Mesenchymal stem cell (in vitro differentiated cells and primary cell): Measurements from ENCODE around the gene RAET1E.
"Not testable (repeated sequence)": the region's sequence is repeated elsewhere in the genome, so short reads cannot be mapped to it uniquely, and the experiment has no call there.

Experiments
- DNase-seq: peaks from one replicate; pipeline ENCODE4 v3.0.0-alpha.2; 2013
- H2AFZ ChIP-seq: one replicate; pipeline ENCODE4 v1.6.1; 2013; ENCODE audit warnings: low read depth, mild to moderate bottlenecking, control low read depth, inconsistent platforms, low read length, moderate library complexity
- H2AK5ac ChIP-seq: 2 replicates; pipeline ENCODE4 v1.6.1; 2013; ENCODE audit warnings: low read length, moderate library complexity, mild to moderate bottlenecking, inconsistent platforms; ENCODE audit not compliant: severe bottlenecking
- H2BK120ac ChIP-seq: one replicate; pipeline ENCODE4 v1.6.1; 2013; ENCODE audit warnings: low read depth, mild to moderate bottlenecking, inconsistent platforms, low read length, moderate library complexity
- H2BK12ac ChIP-seq, 2 experiments: one replicate each; pipeline ENCODE4 v1.6.1; 2013; ENCODE audit warnings: inconsistent platforms in 2 of 2, low read length in 2 of 2, mild to moderate bottlenecking in 2 of 2, moderate library complexity in 2 of 2, control low read depth in 1 of 2
- H2BK15ac ChIP-seq: one replicate; pipeline ENCODE4 v1.6.1; 2013; ENCODE audit warnings: mild to moderate bottlenecking, low read depth, inconsistent platforms; ENCODE audit not compliant: poor library complexity, severe bottlenecking
- H2BK5ac ChIP-seq: 2 replicates; pipeline ENCODE4 v1.6.1; 2013; ENCODE audit warnings: low read depth, mild to moderate bottlenecking, low read length, control low read depth, inconsistent platforms; ENCODE audit not compliant: poor library complexity, severe bottlenecking
- H3K14ac ChIP-seq, 2 experiments: one replicate each; pipeline ENCODE4 v1.6.1; 2013; ENCODE audit warnings: inconsistent platforms in 2 of 2, low read length in 2 of 2, control low read depth in 1 of 2, mild to moderate bottlenecking in 1 of 2, moderate library complexity in 1 of 2
- H3K18ac ChIP-seq, 2 experiments: one replicate each; pipeline ENCODE4 v1.6.1; 2013; ENCODE audit warnings: inconsistent platforms in 2 of 2, low read length in 2 of 2, control low read depth in 1 of 2, low read depth in 1 of 2, mild to moderate bottlenecking in 1 of 2
- H3K23ac ChIP-seq, 2 experiments: one replicate each; pipeline ENCODE4 v1.6.1; 2013; ENCODE audit warnings: inconsistent platforms in 2 of 2, low read length in 2 of 2, mild to moderate bottlenecking in 2 of 2, moderate library complexity in 2 of 2, control low read depth in 1 of 2
- H3K27ac ChIP-seq: 2 replicates; pipeline ENCODE4 v1.5.1; 2013; ENCODE audit warnings: mild to moderate bottlenecking, moderate library complexity, low read length, control low read depth, inconsistent platforms; ENCODE audit not compliant: poor library complexity, severe bottlenecking
- H3K27me3 ChIP-seq, 2 experiments: 2 replicates each; pipeline versions ENCODE4 v1.6.1 to v1.7.0; 2013; ENCODE audit warnings: low read length in 2 of 2, mild to moderate bottlenecking in 2 of 2, moderate library complexity in 2 of 2, control low read depth in 1 of 2, inconsistent platforms in 1 of 2; ENCODE audit not compliant: control insufficient read depth in 1 of 2, insufficient read depth in 1 of 2
- H3K36me3 ChIP-seq, 2 experiments: 2 replicates each; pipeline versions ENCODE4 v1.6.1 to v1.7.0; 2013; ENCODE audit warnings: low read length in 2 of 2, control low read depth in 1 of 2, inconsistent platforms in 1 of 2, low read depth in 1 of 2, mild to moderate bottlenecking in 1 of 2; ENCODE audit not compliant: insufficient read depth in 2 of 2, control insufficient read depth in 1 of 2
- H3K4ac ChIP-seq, 2 experiments: one replicate each; pipeline ENCODE4 v1.6.1; 2013; ENCODE audit warnings: inconsistent platforms in 2 of 2, low read length in 2 of 2, mild to moderate bottlenecking in 2 of 2, moderate library complexity in 2 of 2, control low read depth in 1 of 2, low read depth in 1 of 2
- H3K4me1 ChIP-seq: 2 replicates; pipeline ENCODE4 v1.6.1; 2013; ENCODE audit warnings: low read depth, low read length, control low read depth; ENCODE audit not compliant: control insufficient read depth, insufficient read depth
- H3K4me2 ChIP-seq: 2 replicates; pipeline ENCODE4 v1.6.1; 2013; ENCODE audit warnings: low read length, mild to moderate bottlenecking, inconsistent platforms; ENCODE audit not compliant: poor library complexity, severe bottlenecking
- H3K4me3 ChIP-seq, 2 experiments: 2 replicates each; pipeline versions ENCODE4 v1.5.1 to v1.7.0; 2013; ENCODE audit warnings: low read length in 2 of 2, mild to moderate bottlenecking in 2 of 2, control low read depth in 1 of 2, low read depth in 1 of 2; ENCODE audit not compliant: insufficient read depth in 1 of 2
- H3K79me1 ChIP-seq: replicated peaks from 2 replicates; pipeline ENCODE4 v1.6.1; 2013; ENCODE audit warnings: mild to moderate bottlenecking, control low read depth, low read length, inconsistent platforms; ENCODE audit not compliant: poor library complexity, severe bottlenecking
- H3K9ac ChIP-seq: 2 replicates; pipeline ENCODE4 v1.7.0; 2013; ENCODE audit warnings: mild to moderate bottlenecking, low read length, moderate library complexity
- H3K9me3 ChIP-seq: 2 replicates; pipeline ENCODE4 v1.7.0; 2013; ENCODE audit warnings: mild to moderate bottlenecking, low read length; ENCODE audit not compliant: control insufficient read depth
- H4K8ac ChIP-seq: one replicate; pipeline ENCODE4 v1.6.1; 2013; ENCODE audit warnings: inconsistent platforms, mild to moderate bottlenecking, low read length, moderate library complexity
- H4K91ac ChIP-seq: one replicate; pipeline ENCODE4 v1.6.1; 2013; ENCODE audit warnings: mild to moderate bottlenecking, low read length, inconsistent platforms
- WGBS: methylation state at CpG from one replicate; pipeline ENCODE4 v1.1.7; 2013; ENCODE audit warnings: mixed read lengths; 5-methylcytosine and 5-hydroxymethylcytosine counted together

RAET1E gene

DNA sequence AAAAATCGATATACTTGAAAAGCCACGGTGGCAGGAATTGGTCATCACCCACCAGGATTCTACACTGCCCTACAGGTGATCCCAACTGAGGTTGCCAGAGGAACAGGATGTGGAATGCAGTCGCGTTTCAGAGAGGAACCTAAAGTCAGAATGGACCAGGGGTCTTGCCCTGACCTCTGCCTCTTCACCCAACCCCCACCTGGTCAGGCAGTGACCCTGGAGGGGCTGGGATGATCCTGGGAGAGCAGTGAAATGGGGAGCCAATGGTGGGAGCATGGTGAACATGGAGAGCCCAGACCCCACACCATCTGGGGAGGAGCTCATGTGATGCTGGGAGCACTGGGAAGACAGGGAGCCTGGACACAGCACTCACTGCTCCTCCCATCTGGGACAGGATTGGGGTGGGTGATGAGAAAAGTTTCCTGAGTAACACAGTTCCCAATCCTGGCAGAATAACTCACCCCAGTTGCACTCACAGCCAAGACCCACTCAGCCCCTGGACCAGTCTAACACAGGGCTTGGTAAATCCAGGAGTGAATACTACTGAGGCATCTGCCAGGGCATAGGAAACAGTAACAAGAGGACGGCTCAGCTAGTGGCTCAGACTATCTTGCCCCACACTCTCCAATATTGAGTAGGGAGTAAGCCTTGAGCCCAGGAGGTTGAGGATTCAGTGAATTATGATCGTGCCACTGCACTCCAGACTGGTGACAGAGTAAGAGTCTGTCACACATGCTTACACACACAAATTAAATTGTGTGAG lies 42.2 kb upstream of the RAET1E start:
- no peak overlapping the region for H3K4me2 ChIP-seq
- no peak for DNase-seq
- no peak overlapping the region for H3K9ac ChIP-seq
- H3K4ac ChIP-seq: no peak overlapping the region
- no peak overlapping the region for H2AFZ ChIP-seq
- H3K79me1 ChIP-seq: no peaks in the 10 kb centered on the region
- H3K18ac ChIP-seq: no peak overlapping the region
- H2BK5ac ChIP-seq: no peak overlapping the region
- no peaks in the 10 kb centered on the region for H3K9me3 ChIP-seq
- peak overlapping the region in 1 of 2 experiments; percentile 23 for H3K23ac ChIP-seq
- no peak overlapping the region for H3K4me3 ChIP-seq
- no peak overlapping the region for H4K91ac ChIP-seq
- peaks cover 55 to 61% of the 10 kb centered on the region in 2 experiments for H3K27me3 ChIP-seq
- peaks cover 18% of the 10 kb centered on the region for H3K4me1 ChIP-seq
- no peak overlapping the region for H4K8ac ChIP-seq
- no peak overlapping the region for H3K14ac ChIP-seq
- 39% methylated on average over 2 of the region's 6 CpGs for WGBS
- H3K27ac ChIP-seq: no peak overlapping the region
- H2BK12ac ChIP-seq: no peak overlapping the region
- peak overlapping the region; percentile 67 for H2BK15ac ChIP-seq
- no peak overlapping the region for H2BK120ac ChIP-seq
- H3K36me3 ChIP-seq: no peaks in the 10 kb centered on the region
- no peak overlapping the region for H2AK5ac ChIP-seq

DNA sequence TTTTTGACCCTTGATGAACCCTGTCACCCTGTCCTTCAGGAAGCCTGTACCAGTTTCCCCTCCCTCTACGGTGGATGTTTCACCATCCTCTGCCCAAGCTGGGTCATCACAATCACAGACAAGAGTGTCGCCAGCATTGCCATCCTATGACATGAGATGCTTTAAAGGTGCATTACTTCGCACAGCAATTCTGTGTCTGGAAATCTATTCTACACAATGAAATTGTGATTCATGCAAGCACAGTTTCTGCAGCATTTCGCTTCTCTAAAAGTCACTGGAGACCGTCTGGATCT lies 41.4 kb upstream of the RAET1E start:
- H2BK12ac ChIP-seq: no peak overlapping the region
- peaks cover 18% of the 10 kb centered on the region for H3K4me1 ChIP-seq
- no peak overlapping the region for H2BK120ac ChIP-seq
- no peak overlapping the region for H3K23ac ChIP-seq
- H3K14ac ChIP-seq: no peak overlapping the region
- no peak overlapping the region for H3K9ac ChIP-seq
- no peak overlapping the region for H2BK5ac ChIP-seq
- H3K4ac ChIP-seq: no peak overlapping the region
- H2AK5ac ChIP-seq: no peak overlapping the region
- H3K4me3 ChIP-seq: no peak overlapping the region
- H4K91ac ChIP-seq: no peak overlapping the region
- DNase-seq: no peak
- H2AFZ ChIP-seq: no peak overlapping the region
- no peaks in the 10 kb centered on the region for H3K36me3 ChIP-seq
- no peaks in the 10 kb centered on the region for H3K9me3 ChIP-seq
- H3K4me2 ChIP-seq: no peak overlapping the region
- 49% methylated on average over 5 of the region's 5 CpGs for WGBS
- H3K27me3 ChIP-seq: peaks cover 63 to 69% of the 10 kb centered on the region in 2 experiments
- H2BK15ac ChIP-seq: no peak overlapping the region
- no peaks in the 10 kb centered on the region for H3K79me1 ChIP-seq
- no peak overlapping the region for H4K8ac ChIP-seq
- no peak overlapping the region for H3K27ac ChIP-seq
- H3K18ac ChIP-seq: no peak overlapping the region

GRCh38 chr6:149938571-149939355 lies 40.9 kb upstream of the RAET1E start:
- Histone ChIP-seq H3K27me3 (peaks cover 63 to 70% of the 10 kb centered on the region in 2 experiments), H3K23ac (peak overlapping the region in 1 of 2 experiments; percentile 87), H3K27ac (no peak overlapping the region)

DNA sequence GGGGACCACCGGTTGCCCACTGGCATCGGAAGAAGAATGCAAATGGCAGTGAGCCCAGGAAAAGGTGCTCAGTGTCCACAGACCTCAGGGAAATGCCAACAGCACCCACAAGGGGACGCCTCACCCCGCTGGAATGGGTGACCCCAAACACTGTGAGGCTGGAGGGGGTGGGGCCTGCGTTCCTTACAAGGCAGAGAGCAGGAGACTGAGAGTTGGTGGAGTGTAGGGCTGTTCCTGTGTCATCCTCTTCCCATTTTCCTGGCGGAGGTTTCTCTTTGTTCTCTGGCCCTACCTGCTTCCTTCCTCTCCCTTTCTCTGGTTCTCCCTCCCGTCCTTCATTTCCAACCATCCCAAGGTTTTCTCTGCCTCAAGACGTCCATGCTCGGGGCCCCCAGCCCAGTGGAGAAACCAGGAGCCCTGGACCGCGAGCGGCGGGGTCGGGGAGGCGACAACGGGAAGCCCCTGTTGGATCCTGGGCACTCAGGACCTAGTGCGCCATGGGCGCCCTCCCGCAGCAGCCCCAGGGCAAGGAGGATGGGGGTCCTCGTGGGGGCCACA lies 40.2 kb upstream of the RAET1E start:
- H2BK15ac ChIP-seq: peak overlapping the region; percentile 44
- peak overlapping the region in 1 of 2 experiments; percentile 29 for H3K14ac ChIP-seq
- H2BK120ac ChIP-seq, H3K79me1 ChIP-seq, H4K8ac ChIP-seq, H3K4ac ChIP-seq, DNase-seq, H2BK5ac ChIP-seq, H3K36me3 ChIP-seq, H2AFZ ChIP-seq, H3K18ac ChIP-seq, H3K27ac ChIP-seq, H3K9me3 ChIP-seq, H2AK5ac ChIP-seq: not testable (repeated sequence)
- peak overlapping the region; percentile 18 for H4K91ac ChIP-seq
- WGBS: 3% methylated on average over 15 of the region's 20 CpGs
- H3K9ac ChIP-seq: peak overlapping the region; percentile 62
- H3K4me3 ChIP-seq: peak overlapping the region; percentile 42 to 76
- H3K23ac ChIP-seq: peak overlapping the region in 1 of 2 experiments; percentile 34
- H3K27me3 ChIP-seq: peaks cover 70 to 73% of the 10 kb centered on the region in 2 experiments
- peak overlapping the region in 1 of 2 experiments; percentile 38 for H2BK12ac ChIP-seq
- H3K4me2 ChIP-seq: peak overlapping the region; percentile 78
- H3K4me1 ChIP-seq: peaks cover 18% of the 10 kb centered on the region

More at GRCh38 chr6:149938571-149939355, 40.9 kb upstream of the RAET1E start:
- Histone ChIP-seq H4K8ac (no peak overlapping the region), H3K9ac (peak overlapping the region; percentile 62), H3K4ac (no peak overlapping the region), H3K9me3 (no peaks in the 10 kb centered on the region), H4K91ac (peak overlapping the region; percentile 18), H2BK12ac (peak overlapping the region in 1 of 2 experiments; percentile 38), H2BK5ac (no peak overlapping the region), H2AFZ (no peak overlapping the region), H3K18ac (no peak overlapping the region), H3K36me3 (no peaks in the 10 kb centered on the region), H3K14ac (peak overlapping the region in 1 of 2 experiments; percentile 29), H3K4me3 (peak overlapping the region; percentile 42 to 76), H2AK5ac (no peak overlapping the region), H2BK15ac (peak overlapping the region; percentile 60), H3K79me1 (no peaks in the 10 kb centered on the region), H3K4me1 (peaks cover 18% of the 10 kb centered on the region), H3K4me2 (peak overlapping the region; percentile 78), H2BK120ac (no peak overlapping the region)
- WGBS: 3% methylated on average over 58 of the region's 58 CpGs
- peak; percentile 35 for DNase-seq
